Peyer's patch (tissue), 4 donors: Measurements from ENCODE around the gene RAPGEF2. TPM values are rescaled to one million over a fixed set of nuclear protein-coding genes. Genes with fewer than 3 reads are reported as not detected.

ENCODE experiments used
- DNase-seq, 3 donors: peaks; one replicate each; pipeline ENCODE4 v3.0.0-alpha.2; 2017 to 2019
- H3K27ac ChIP-seq, 4 donors: fragments of 200-600 bp; sonication (generic); one replicate each; pipeline ENCODE4 v1.5.1; 2016 to 2019
- H3K27me3 ChIP-seq, 2 donors: fragments of 200-600 bp; sonication (generic); one replicate each; pipeline ENCODE4 v1.5.1; 2019
- H3K36me3 ChIP-seq, 3 donors: fragments of 200-600 bp; sonication (generic); one replicate each; pipeline ENCODE4 v1.5.1; 2016 to 2019
- H3K4me1 ChIP-seq, 4 donors: fragments of 200-600 bp; sonication (generic); one replicate each; pipeline ENCODE4 v1.5.1; 2016 to 2019
- H3K4me3 ChIP-seq, 4 donors: fragments of 200-600 bp; sonication (generic); 1 replicate in 3 of 4; 2 replicates in 1 of 4; pipeline ENCODE4 v1.5.1; 2016 to 2019; ENCODE audit warnings: mild to moderate bottlenecking in 1 of 4
- H3K9me3 ChIP-seq, 4 donors: fragments of 200-600 bp; sonication (generic); one replicate each; pipeline ENCODE4 v1.5.1; 2016 to 2019; ENCODE audit warnings: mild to moderate bottlenecking in 1 of 4
- POLR2A ChIP-seq, 2 donors: fragments of 450-650 bp; IDR thresholded peaks; one replicate each; pipeline ENCODE4 v1.5.1; 2017; ENCODE audit warnings: antibody characterized with exemption in 2 of 2, mild to moderate bottlenecking in 2 of 2, moderate library complexity in 2 of 2
- total RNA-seq, 4 donors: library from RNA; depleted of rRNA; stranded (reverse); fragments of >200 nt; gene quantifications; one replicate each; pipeline ENCODE4 v1.1.0, GENCODE V29; 2016
- TF ChIP-seq, protein P1 (sequence below), 6 experiments: fragments of 450-650 bp in 4 of 6; fragments of 200-600 bp in 2 of 6; sonication (generic) in 1 of 6; IDR thresholded peaks; one replicate each; pipeline ENCODE4 v1.5.1; 2017 to 2019; ENCODE audit warnings: antibody characterized with exemption in 6 of 6, mild to moderate bottlenecking in 3 of 6, moderate library complexity in 1 of 6

RAPGEF2 gene
- total RNA-seq, 4 donors from 2014 or later, result 30.1 to 81.7 (median 41.4) TPM

DNA sequence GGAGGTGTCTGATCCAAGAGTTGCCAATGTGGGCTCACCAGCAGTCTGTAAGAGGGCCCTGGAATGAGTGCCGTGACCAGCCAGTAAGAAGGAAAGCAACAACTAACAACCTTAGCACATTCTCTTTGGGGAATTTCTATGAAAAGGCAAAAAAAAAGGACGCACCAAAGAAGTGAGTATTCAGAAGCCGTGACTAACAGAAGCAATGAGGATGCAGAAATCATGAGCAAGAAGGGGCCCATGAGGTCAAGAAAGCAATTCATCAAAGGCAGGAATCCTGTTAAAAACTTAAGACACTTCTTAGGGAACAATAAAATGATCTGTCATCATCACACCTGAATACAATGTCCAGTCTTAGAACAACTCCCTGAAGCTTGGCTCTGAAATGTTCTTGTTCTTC is 260.5 kb downstream of the RAPGEF2 start:
- Histone ChIP-seq H3K9me3 (no peaks in the 10 kb centered on the region), H3K27me3 (no peaks in the 10 kb centered on the region), H3K36me3 (peaks cover 0 to 28% (median 0%) of the 10 kb centered on the region in 3 donors), H3K4me3 (no peak overlapping the region), H3K27ac (no peak overlapping the region), H3K4me1 (no peaks in the 10 kb centered on the region)
- no peak for TF ChIP-seq POLR2A (IDR thresholded peaks at IDR 0.05)
- TF ChIP-seq, protein P1, sequence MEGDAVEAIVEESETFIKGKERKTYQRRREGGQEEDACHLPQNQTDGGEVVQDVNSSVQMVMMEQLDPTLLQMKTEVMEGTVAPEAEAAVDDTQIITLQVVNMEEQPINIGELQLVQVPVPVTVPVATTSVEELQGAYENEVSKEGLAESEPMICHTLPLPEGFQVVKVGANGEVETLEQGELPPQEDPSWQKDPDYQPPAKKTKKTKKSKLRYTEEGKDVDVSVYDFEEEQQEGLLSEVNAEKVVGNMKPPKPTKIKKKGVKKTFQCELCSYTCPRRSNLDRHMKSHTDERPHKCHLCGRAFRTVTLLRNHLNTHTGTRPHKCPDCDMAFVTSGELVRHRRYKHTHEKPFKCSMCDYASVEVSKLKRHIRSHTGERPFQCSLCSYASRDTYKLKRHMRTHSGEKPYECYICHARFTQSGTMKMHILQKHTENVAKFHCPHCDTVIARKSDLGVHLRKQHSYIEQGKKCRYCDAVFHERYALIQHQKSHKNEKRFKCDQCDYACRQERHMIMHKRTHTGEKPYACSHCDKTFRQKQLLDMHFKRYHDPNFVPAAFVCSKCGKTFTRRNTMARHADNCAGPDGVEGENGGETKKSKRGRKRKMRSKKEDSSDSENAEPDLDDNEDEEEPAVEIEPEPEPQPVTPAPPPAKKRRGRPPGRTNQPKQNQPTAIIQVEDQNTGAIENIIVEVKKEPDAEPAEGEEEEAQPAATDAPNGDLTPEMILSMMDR (IDR thresholded peaks at IDR 0.05), result no peak
- DNase-seq, result no peak

DNA sequence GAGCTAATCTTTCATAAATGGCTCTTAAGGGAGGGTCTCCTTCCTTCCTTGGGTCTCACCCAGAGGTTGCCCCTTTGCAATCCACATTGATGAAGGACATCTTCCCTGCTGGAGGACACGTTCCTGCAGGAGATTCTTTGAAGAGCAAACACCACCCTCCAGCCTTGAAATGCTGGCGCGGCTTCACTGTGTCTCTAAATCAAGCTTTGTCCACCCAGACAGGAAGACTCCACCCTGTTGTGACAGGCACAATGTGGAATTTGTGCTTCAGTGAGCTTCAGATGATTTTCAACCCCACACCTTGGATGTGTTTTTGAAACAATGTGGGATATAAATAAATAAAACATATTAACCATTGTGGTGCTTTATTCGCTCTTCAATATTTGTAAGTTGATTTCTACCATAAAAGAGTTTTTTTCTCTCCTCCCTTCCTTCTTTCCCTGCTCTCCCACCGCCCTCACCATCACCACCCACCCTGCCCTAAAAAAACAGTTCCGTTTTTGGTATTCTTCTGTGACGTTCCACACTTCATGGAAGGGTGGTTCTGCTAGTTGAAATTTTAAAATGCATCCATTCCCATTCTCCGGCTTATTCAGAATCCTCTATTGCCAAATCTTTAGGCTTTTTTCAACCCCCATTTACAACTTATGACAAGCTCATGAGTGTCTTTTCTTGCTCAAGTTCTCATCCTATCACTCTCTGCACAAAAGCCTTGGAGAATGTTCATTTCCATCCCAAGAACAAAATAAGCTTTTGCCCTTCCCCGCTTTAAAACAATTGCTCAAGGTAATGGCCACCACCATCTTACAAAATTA is 264.3 kb downstream of the RAPGEF2 start:
- Histone ChIP-seq H3K4me3 (no peak overlapping the region), H3K4me1 (no peaks in the 10 kb centered on the region), H3K27ac (no peak overlapping the region), H3K36me3 (no peaks in the 10 kb centered on the region), H3K27me3 (no peaks in the 10 kb centered on the region), H3K9me3 (no peaks in the 10 kb centered on the region)
- no peak for DNase-seq
- no peak for TF ChIP-seq POLR2A (IDR thresholded peaks at IDR 0.05)
- TF ChIP-seq, protein P1 (IDR thresholded peaks at IDR 0.05), result no peak

DNA sequence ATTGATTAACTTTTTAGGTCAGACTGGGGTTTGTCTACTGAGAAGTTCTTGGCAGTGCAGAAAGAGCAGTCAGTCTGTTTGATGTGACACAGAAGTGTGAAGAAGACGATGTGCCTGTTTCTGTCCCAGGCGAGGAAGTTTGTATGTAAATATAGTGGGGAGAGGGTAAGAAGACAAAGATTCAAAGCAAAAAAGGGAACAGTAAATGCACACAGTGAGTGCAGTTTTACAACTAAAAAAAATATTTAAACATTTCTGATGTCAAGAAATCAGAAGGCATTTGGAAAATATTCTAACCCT is 264.9 kb downstream of the RAPGEF2 start:
- H3K27me3 ChIP-seq, result no peaks in the 10 kb centered on the region
- no peaks in the 10 kb centered on the region for H3K36me3 ChIP-seq
- H3K4me1 ChIP-seq, result no peaks in the 10 kb centered on the region
- H3K4me3 ChIP-seq, result no peak overlapping the region
- H3K27ac ChIP-seq, result no peak overlapping the region
- DNase-seq, result no peak
- TF ChIP-seq POLR2A (IDR thresholded peaks at IDR 0.05), result no peak
- TF ChIP-seq, protein P1 (IDR thresholded peaks at IDR 0.05), result no peak
- H3K9me3 ChIP-seq, result no peaks in the 10 kb centered on the region

DNA sequence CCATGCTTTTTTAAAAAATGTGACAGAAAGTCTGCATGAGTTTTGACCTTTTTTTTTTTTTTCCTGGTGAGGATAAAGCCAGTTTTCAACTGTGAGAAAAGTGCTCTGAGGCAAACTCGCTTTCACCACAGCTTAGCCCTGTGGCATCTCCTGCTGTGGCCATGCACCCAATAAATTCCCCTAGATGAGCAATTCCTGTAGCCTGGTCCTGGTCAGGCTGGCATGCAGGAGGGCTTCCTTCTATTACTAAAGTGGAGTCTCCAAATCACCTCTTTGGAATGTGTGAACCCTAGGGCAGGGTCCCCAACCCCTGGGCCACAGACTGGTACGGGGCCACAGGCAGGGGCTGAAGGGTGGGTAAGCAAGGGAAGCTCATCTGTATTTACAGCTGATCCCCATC is 265.4 kb downstream of the RAPGEF2 start:
- DNase-seq, result no peak
- no peaks in the 10 kb centered on the region for H3K36me3 ChIP-seq
- H3K27me3 ChIP-seq, result no peaks in the 10 kb centered on the region
- TF ChIP-seq, protein P1 (IDR thresholded peaks at IDR 0.05), result no peak
- TF ChIP-seq POLR2A (IDR thresholded peaks at IDR 0.05), result no peak
- no peaks in the 10 kb centered on the region for H3K9me3 ChIP-seq
- no peak overlapping the region for H3K4me3 ChIP-seq
- H3K27ac ChIP-seq, result no peak overlapping the region
- no peaks in the 10 kb centered on the region for H3K4me1 ChIP-seq

DNA sequence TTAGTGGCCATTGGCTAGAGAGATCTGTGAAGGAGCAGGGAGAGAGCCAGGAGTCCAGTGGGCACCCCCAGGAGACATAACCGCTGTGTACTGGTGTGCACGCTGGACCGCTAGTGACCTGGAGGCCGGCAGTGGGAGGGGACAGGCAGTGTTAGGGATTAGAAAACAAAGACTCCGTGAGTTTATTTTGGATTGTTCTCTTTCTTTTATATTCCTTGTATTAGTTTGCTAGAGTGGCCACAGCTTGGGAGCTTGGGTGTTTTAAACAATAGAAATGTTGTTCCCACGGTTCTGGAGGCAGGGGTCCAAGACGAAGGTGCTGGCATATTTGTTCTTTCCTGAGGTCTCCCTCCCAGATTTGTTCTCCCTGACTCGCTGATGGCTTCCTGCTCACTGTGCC is 266.4 kb downstream of the RAPGEF2 start:
- Histone ChIP-seq H3K4me3 (no peak overlapping the region), H3K27me3 (no peaks in the 10 kb centered on the region), H3K9me3 (no peaks in the 10 kb centered on the region), H3K36me3 (no peaks in the 10 kb centered on the region), H3K4me1 (no peaks in the 10 kb centered on the region), H3K27ac (no peak overlapping the region)
- DNase-seq, result no peak
- no peak for TF ChIP-seq POLR2A (IDR thresholded peaks at IDR 0.05)
- TF ChIP-seq, protein P1 (IDR thresholded peaks at IDR 0.05), result no peak
